Breast epithelium (tissue), 3 donors: ENCODE measurements around the gene RASAL1.

Experiments used
- CTCF ChIP-seq, 3 donors: fragments of 450-650 bp; IDR thresholded peaks; one replicate each; pipeline ENCODE4 v1.5.1; 2016 to 2017; ENCODE audit warnings: antibody characterized with exemption in 3 of 3, mild to moderate bottlenecking in 3 of 3, moderate library complexity in 3 of 3
- POLR2A ChIP-seq: fragments of 450-650 bp; IDR thresholded peaks from one replicate; pipeline ENCODE4 v1.6.1; 2016; ENCODE audit warnings: antibody characterized with exemption, mild to moderate bottlenecking, moderate library complexity

- TF ChIP-seq CTCF (IDR thresholded peaks at IDR 0.05) (no peak), POLR2A (no peak)
Measured at GRCh38 chr12:113163030-113163360, 27.4 kb upstream of the RASAL1 start.
